ENCODE data around the gene ACTR2.
A peak's percentile ranks its signal among the peaks of the same experiment; 100 is the strongest.
"Not testable (repeated sequence)": the region's sequence is repeated elsewhere in the genome, so short reads cannot be mapped to it uniquely, and the experiment has no call there.

Gene ACTR2

DNA sequence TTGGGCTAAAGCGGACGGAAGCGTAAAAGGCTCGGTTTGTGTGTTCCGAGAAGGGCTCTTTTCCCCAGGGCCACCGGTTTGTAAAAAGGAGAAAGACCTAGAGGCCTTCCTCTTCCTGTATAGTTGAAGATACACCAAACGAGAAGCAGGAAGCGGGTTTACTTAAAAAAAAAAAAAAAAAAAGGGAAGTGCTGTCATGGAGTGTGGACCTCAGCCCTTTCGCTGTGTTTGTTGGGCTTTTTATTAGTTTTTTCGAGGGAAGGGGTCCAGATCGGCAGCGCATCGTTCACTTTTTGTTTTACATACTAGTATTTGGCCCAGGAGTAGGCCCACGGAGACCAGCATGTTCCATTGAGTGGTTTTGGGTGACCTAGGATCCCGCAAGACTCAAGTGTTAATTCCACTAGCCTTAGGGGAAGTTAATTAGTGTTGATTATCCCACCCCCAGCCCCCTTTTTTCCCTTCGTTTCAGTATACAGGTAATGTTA lies 676 bp downstream of the ACTR2 start:
- DNase-seq (ENCODE audit: low spot score), result no peak

- DNase-seq (ENCODE audit: low spot score), result peak; percentile 31
Observed at GRCh38 chr2:65231121-65231520, 3.5 kb downstream of the ACTR2 start.

GRCh38 chr2:65231892-65232477 lies 4.4 kb downstream of the ACTR2 start:
- peak; percentile 40 for DNase-seq (ENCODE audit: low spot score)

- peak; percentile 33 for DNase-seq (ENCODE audit: low spot score)
Observed at GRCh38 chr2:65232636-65233035, 5.0 kb downstream of the ACTR2 start.

- no peak for DNase-seq (ENCODE audit: low spot score)
Observed at GRCh38 chr2:65240657-65241056, 13.0 kb downstream of the ACTR2 start.

DNA sequence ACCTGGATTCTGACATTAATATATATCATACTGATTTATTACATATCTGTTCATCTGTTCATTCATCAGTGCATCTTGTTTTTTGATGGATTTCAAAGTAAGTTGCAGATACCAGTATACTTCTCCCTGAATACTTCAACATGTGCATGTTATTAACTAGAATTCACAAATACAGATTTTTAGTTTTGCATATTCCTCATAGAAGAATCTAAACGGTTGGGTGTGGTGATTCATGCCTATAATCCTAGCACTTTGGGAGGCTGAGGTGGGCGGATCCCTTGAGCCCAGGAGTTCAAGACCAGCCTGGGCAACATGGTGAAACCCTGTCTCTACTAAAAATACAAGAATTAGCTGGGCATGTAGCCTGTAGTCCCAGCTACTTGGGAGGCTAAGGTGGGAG lies 16.8 kb downstream of the ACTR2 start:
- not testable (repeated sequence) for DNase-seq (ENCODE audit: low spot score)

GRCh38 chr2:65252640-65253039 lies 25.0 kb downstream of the ACTR2 start:
- no peak for DNase-seq (ENCODE audit: low spot score)

GRCh38 chr2:65255356-65255755 lies 27.7 kb downstream of the ACTR2 start:
- DNase-seq (ENCODE audit: low spot score), result no peak

DNA sequence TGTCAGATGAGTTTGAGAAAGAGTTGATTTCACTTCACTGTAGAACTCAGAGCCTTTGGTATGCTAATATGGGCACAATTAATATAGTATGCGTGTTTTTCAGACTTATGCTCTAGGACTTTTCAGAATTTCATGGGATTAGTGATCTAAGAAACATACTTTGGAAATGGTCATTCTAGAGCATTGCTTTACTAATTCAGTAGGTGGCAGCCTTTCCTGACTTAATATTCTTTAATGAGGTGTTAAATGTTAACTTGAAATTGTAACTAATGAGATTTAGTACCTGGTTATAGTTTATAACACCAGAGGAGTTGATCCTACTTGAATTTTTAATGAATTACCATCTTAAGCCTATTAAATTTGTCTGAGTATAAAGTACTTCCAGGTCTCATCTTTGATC lies 28.4 kb downstream of the ACTR2 start:
- no peak for DNase-seq (ENCODE audit: low spot score)

DNA sequence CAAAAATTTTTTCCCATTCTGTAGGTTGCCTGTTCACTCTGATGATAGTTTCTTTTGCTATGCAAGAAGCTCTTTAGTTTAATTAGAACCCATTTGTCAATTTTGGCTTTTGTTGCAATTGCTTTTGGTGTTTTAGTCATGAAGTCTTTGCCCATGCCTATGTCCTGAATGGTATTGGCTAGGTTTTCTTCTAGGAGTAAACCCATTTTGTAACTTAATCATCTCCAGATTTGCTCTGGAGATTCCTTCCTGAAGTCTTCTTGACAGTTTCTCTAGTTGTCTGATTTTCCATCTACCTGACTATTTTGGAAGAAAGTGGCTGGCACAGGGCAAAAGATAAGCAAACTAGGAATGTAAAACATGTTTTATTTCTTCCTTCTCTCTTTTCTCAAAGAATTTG lies 30.2 kb downstream of the ACTR2 start:
- DNase-seq (ENCODE audit: low spot score), result not testable (repeated sequence)

GRCh38 chr2:65261676-65262075 lies 34.0 kb downstream of the ACTR2 start:
- DNase-seq (ENCODE audit: low spot score), result no peak

- DNase-seq (ENCODE audit: low spot score), result no peak
Observed at GRCh38 chr2:65263262-65263661, 35.6 kb downstream of the ACTR2 start.

GRCh38 chr2:65263986-65264385 lies 36.4 kb downstream of the ACTR2 start:
- DNase-seq (ENCODE audit: low spot score), result no peak

- DNase-seq (ENCODE audit: low spot score), result peak; percentile 45
Observed at GRCh38 chr2:65264821-65265670, 37.4 kb downstream of the ACTR2 start.

GRCh38 chr2:65265671-65266045 lies 38.0 kb downstream of the ACTR2 start:
- no peak for DNase-seq (ENCODE audit: low spot score)

DNA sequence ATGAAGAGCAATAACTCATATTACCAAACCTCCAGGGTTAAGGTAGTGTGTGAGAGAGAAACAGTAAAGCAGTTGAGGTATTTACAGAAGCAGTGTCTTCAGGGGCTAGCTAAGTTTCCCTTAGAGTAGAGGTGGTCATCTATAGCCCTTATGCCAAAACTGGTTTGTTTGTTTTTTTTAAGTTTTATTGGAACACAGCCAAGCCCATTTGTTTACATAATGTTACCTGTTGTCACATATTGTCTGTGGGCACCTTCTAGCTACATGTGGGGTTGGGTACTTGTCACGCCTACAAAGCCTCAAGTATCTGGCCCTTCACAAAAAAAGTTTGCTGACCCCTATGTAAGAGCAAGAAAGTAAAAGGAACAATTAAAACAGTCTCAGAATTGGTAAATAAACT lies 39.4 kb downstream of the ACTR2 start:
- DNase-seq (ENCODE audit: low spot score), result no peak

DNA sequence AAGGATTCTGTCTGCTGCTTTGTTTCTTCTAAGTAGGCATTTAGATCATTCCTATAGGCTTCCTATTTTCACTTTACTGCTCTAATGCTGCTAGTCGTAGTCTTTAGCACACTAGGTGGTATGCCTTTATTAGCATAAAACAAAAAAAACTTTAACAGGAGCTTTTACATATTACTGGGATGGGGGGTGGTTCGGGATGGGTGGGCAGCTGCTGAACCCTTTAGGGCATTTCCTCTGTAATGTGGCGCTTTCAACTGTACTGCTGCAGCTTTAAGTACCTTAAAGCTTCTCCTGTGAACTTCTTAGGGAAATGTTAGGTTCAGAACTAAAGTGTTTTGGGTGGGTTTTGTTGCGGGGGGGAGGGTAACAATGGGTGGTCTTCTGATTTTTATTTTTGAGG lies 41.3 kb downstream of the ACTR2 start:
- no peak for DNase-seq (ENCODE audit: low spot score)

DNA sequence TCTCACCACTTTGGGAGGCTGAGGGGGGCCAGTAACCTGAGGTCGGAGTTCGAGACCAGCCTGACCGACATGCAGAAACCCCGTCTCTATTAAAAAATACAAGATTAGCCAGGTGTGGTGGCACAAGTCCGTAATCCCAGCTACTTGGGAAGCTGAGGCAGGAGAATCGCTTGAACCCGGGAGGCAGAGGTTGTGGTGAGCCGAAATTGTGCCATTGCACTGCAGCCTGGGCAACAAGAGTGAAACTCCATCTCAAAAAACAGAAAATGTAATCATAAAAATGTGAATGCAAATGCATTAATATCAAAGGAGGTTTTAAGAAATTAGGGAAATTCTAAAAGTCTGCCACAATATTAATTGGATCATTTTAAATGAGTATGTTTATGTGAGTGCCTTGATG lies 45.7 kb downstream of the ACTR2 start:
- no peak for DNase-seq (ENCODE audit: low spot score)

DNA sequence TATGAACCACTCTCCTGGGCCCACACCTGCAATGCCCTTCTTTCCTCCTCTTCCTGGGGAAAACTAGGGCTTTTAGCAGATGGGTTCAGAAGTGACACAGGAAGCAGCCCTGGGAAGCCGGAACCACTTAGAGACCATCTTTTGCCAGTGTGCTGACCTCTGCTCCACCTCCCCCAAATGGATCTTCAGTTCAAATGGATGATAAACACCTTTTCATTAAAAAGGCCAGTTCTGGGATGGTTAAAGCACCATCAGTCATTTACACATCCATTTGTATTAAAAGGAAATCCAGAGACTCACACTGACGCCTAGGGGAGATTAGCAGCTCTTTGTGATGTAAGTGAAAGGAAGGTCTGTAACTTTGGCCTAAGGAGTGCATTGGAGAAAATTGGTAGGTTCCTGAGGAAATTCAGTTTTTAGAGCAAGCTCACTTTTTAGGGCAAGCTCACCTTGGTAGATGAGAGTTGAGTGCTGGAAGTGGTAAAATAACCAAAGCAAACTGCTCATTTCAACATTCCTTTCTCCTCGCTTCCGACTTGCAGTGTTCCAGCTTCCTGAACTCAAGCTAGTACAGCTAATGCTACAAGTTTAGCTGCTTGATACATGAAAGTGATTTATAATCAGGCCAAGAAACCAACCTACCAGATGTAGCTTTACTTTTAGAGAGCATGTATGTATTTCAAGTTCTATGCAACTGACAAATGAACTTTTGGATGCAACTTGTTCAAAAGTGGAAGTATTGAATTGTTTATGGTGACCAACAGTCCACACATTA lies 47.7 kb downstream of the ACTR2 start:
- no peak for DNase-seq (ENCODE audit: low spot score)

DNA sequence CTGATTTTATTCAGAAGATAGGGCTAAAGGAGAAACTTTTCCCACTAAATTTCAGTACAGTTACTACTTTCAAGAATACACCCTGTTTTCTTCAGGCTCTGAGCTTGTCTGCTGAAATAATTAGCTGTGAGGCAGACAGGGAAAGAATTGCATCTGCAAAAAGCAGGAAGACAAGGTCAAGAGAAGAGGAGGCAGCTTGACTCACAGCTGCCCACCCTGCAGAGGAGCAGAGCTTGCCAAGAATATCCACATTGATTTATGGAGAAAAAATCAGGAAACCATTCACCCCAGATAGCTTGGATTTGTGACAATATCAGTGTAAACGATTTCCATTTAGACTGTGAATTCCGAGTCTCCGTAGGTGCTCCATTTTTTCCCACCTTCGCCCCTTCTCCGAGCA lies 49.0 kb downstream of the ACTR2 start:
- DNase-seq (ENCODE audit: low spot score), result no peak

- no peak for DNase-seq (ENCODE audit: low spot score)
Observed at GRCh38 chr2:65277118-65277517, 49.5 kb downstream of the ACTR2 start.

DNA sequence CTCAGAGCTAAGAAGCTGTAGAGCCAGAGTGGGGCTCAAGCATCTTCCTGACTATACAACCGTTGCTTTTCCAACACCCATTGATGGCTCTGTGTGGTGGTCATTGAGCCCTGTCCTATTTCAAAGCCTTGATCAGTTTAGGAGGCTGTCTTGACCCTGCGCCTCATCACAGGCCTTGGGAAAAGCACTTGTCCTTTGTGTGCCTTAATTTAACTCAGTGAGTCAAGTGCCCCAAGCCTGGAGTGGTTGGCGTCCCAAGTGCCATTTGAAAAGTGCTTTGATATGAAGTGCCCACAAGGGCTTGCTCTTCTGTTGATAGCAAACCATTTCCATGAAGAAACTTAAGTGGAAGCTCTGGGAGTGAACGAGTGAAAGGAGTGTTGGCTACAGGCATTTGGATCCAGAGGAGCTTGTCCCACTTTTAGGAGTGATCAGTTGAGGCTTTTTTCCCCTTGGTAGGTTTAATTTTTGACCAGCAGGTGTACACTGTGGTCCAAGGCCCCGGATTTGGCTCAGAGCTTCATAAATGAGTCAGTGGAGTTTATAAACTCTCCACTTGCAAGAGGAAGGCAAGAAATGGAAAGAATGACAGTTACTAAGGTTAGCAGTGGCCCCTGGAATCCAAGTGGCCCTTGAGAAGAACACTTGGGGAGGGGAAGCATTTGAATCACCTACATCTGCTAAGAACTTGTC lies 50.3 kb downstream of the ACTR2 start:
- DNase-seq (ENCODE audit: low spot score), result no peak
